Trophoblast cell (in vitro differentiated cells and primary cell): Measurements from ENCODE around the gene TACC2.

Source experiments
- DNase-seq, 2 donors: peaks; one replicate each; pipeline ENCODE4 v3.0.0-alpha.2; 2016
- H2AFZ ChIP-seq: 2 replicates; pipeline ENCODE4 v1.6.1; 2013; ENCODE audit warnings: low read length, moderate library complexity, mild to moderate bottlenecking; ENCODE audit not compliant: insufficient read depth, poor library complexity
- H2AK5ac ChIP-seq: 2 replicates; pipeline ENCODE4 v1.6.1; 2013; ENCODE audit warnings: mild to moderate bottlenecking, low read length
- H2BK120ac ChIP-seq: 2 replicates; pipeline ENCODE4 v1.6.1; 2013; ENCODE audit warnings: low read length, mild to moderate bottlenecking, moderate library complexity; ENCODE audit not compliant: insufficient read depth, poor library complexity
- H2BK12ac ChIP-seq: 2 replicates; pipeline ENCODE4 v1.6.1; 2013; ENCODE audit warnings: mild to moderate bottlenecking, low read length, moderate library complexity
- H2BK5ac ChIP-seq: 2 replicates; pipeline ENCODE4 v1.6.1; 2013; ENCODE audit warnings: low read length, low read depth, moderate library complexity, mild to moderate bottlenecking; ENCODE audit not compliant: poor library complexity
- H3K14ac ChIP-seq: 2 replicates; pipeline ENCODE4 v1.6.1; 2013; ENCODE audit warnings: mild to moderate bottlenecking, low read length
- H3K18ac ChIP-seq: 2 replicates; pipeline ENCODE4 v1.6.1; 2013; ENCODE audit warnings: mild to moderate bottlenecking, low read length
- H3K23ac ChIP-seq: 2 replicates; pipeline ENCODE4 v1.6.1; 2013; ENCODE audit warnings: low read length
- H3K27ac ChIP-seq: 2 replicates; pipeline ENCODE4 v1.5.1; 2013; ENCODE audit warnings: low read depth, mild to moderate bottlenecking, inconsistent platforms, low read length, moderate library complexity
- H3K27me3 ChIP-seq: 2 replicates; pipeline ENCODE4 v1.6.1; 2013; ENCODE audit warnings: inconsistent platforms, mild to moderate bottlenecking, low read length, moderate library complexity; ENCODE audit not compliant: insufficient read depth
- H3K36me3 ChIP-seq, 2 experiments: 1 replicate in 1 of 2; 2 replicates in 1 of 2; pipeline ENCODE4 v1.6.1; 2013; ENCODE audit warnings: low read length in 2 of 2, mild to moderate bottlenecking in 2 of 2, moderate library complexity in 1 of 2; ENCODE audit not compliant: insufficient read depth in 2 of 2, control insufficient read depth in 1 of 2
- H3K4ac ChIP-seq: 2 replicates; pipeline ENCODE4 v1.6.1; 2013; ENCODE audit warnings: low read depth, mild to moderate bottlenecking, low read length, moderate library complexity
- H3K4me1 ChIP-seq, 2 experiments: 1 replicate in 1 of 2; 2 replicates in 1 of 2; pipeline ENCODE4 v1.6.1; 2013; ENCODE audit warnings: low read length in 2 of 2, mild to moderate bottlenecking in 2 of 2, moderate library complexity in 1 of 2; ENCODE audit not compliant: insufficient read depth in 2 of 2, control insufficient read depth in 1 of 2
- H3K4me2 ChIP-seq: 2 replicates; pipeline ENCODE4 v1.6.1; 2013; ENCODE audit warnings: inconsistent platforms, mild to moderate bottlenecking, low read length, moderate library complexity
- H3K4me3 ChIP-seq: 2 replicates; pipeline ENCODE4 v1.5.1; 2013; ENCODE audit warnings: mild to moderate bottlenecking, low read depth, low read length, inconsistent platforms
- H3K79me1 ChIP-seq: one replicate; pipeline ENCODE4 v1.6.1; 2013; ENCODE audit warnings: low read length
- H3K79me2 ChIP-seq: 2 replicates; pipeline ENCODE4 v1.6.1; 2013; ENCODE audit warnings: low read length, mild to moderate bottlenecking; ENCODE audit not compliant: control insufficient read depth, insufficient read depth, poor library complexity
- H3K9ac ChIP-seq: 2 replicates; pipeline ENCODE4 v1.6.1; 2013; ENCODE audit warnings: mild to moderate bottlenecking, low read length
- H3K9me3 ChIP-seq: 2 replicates; pipeline ENCODE4 v1.6.1; 2013; ENCODE audit warnings: low read depth, mild to moderate bottlenecking, control low read depth, inconsistent platforms, low read length; ENCODE audit not compliant: insufficient read depth
- H4K12ac ChIP-seq: 2 replicates; pipeline ENCODE4 v1.6.1; 2013; ENCODE audit warnings: low read depth, mild to moderate bottlenecking, low read length, moderate library complexity
- H4K8ac ChIP-seq: 2 replicates; pipeline ENCODE4 v1.6.1; 2013; ENCODE audit warnings: low read depth, mild to moderate bottlenecking, low read length, moderate library complexity
- H4K91ac ChIP-seq: one replicate; pipeline ENCODE4 v1.6.1; 2013; ENCODE audit warnings: low read depth, mild to moderate bottlenecking, low read length, moderate library complexity
- WGBS: extraction: QIAGEN DNeasy Blood & Tissue Kit; methylation state at CpG from one replicate; pipeline ENCODE4 v1.1.7; 2013; ENCODE audit warnings: missing lambda C conversion rate; ENCODE audit not compliant: insufficient read length, insufficient coverage; ENCODE audit errors: extremely low coverage; 5-methylcytosine and 5-hydroxymethylcytosine counted together

Gene TACC2

GRCh38 chr10:122168598-122169394 is 179.8 kb downstream of the TACC2 start:
- no peaks in the 10 kb centered on the region for H3K79me2 ChIP-seq
- no peak overlapping the region for H3K9ac ChIP-seq
- H3K18ac ChIP-seq: no peak overlapping the region
- no peak overlapping the region for H3K4me2 ChIP-seq
- H2BK5ac ChIP-seq: no peak overlapping the region
- no peak overlapping the region for H4K8ac ChIP-seq
- no peak for DNase-seq
- H3K36me3 ChIP-seq: no peaks in the 10 kb centered on the region
- H3K27ac ChIP-seq: no peak overlapping the region
- no peak overlapping the region for H4K12ac ChIP-seq
- H3K4me1 ChIP-seq: peaks cover 10 to 20% of the 10 kb centered on the region in 2 experiments
- no peak overlapping the region for H2BK12ac ChIP-seq
- H3K4me3 ChIP-seq: no peak overlapping the region
- H3K27me3 ChIP-seq: peaks cover 12% of the 10 kb centered on the region
- no peaks in the 10 kb centered on the region for H3K9me3 ChIP-seq
- H3K79me1 ChIP-seq: peaks cover 2% of the 10 kb centered on the region
- no peak overlapping the region for H3K23ac ChIP-seq
- no peak overlapping the region for H3K14ac ChIP-seq
- H2AK5ac ChIP-seq: no peak overlapping the region
- no peak overlapping the region for H2AFZ ChIP-seq
- H4K91ac ChIP-seq: no peak overlapping the region
- WGBS: no CpG with 5 or more reads among the region's 3 CpGs
- no peak overlapping the region for H3K4ac ChIP-seq
- no peak overlapping the region for H2BK120ac ChIP-seq

GRCh38 chr10:122170802-122171201 is 181.8 kb downstream of the TACC2 start:
- H2AFZ ChIP-seq: no peak overlapping the region
- WGBS: no CpG with 5 or more reads among the region's 7 CpGs
- no peak overlapping the region for H3K4me2 ChIP-seq
- H3K36me3 ChIP-seq: no peaks in the 10 kb centered on the region
- no peaks in the 10 kb centered on the region for H3K79me2 ChIP-seq
- H4K91ac ChIP-seq: no peak overlapping the region
- no peak overlapping the region for H2BK5ac ChIP-seq
- no peak overlapping the region for H3K23ac ChIP-seq
- no peak overlapping the region for H3K4me3 ChIP-seq
- H3K27ac ChIP-seq: no peak overlapping the region
- no peak overlapping the region for H4K12ac ChIP-seq
- no peak for DNase-seq
- H2AK5ac ChIP-seq: no peak overlapping the region
- H3K4me1 ChIP-seq: peaks cover 10 to 19% of the 10 kb centered on the region in 2 experiments
- peaks cover 2% of the 10 kb centered on the region for H3K79me1 ChIP-seq
- no peak overlapping the region for H3K9ac ChIP-seq
- no peak overlapping the region for H2BK12ac ChIP-seq
- H3K18ac ChIP-seq: no peak overlapping the region
- no peak overlapping the region for H2BK120ac ChIP-seq
- H3K14ac ChIP-seq: no peak overlapping the region
- H4K8ac ChIP-seq: no peak overlapping the region
- no peaks in the 10 kb centered on the region for H3K9me3 ChIP-seq
- no peaks in the 10 kb centered on the region for H3K27me3 ChIP-seq
- H3K4ac ChIP-seq: no peak overlapping the region

GRCh38 chr10:122171302-122172075 is 182.5 kb downstream of the TACC2 start:
- no peak overlapping the region for H2BK12ac ChIP-seq
- no peaks in the 10 kb centered on the region for H3K27me3 ChIP-seq
- H3K4ac ChIP-seq: no peak overlapping the region
- H4K91ac ChIP-seq: no peak overlapping the region
- no peak overlapping the region for H2AFZ ChIP-seq
- H3K18ac ChIP-seq: no peak overlapping the region
- H3K4me3 ChIP-seq: no peak overlapping the region
- no peak overlapping the region for H3K9ac ChIP-seq
- peaks cover 10 to 19% of the 10 kb centered on the region in 2 experiments for H3K4me1 ChIP-seq
- H3K9me3 ChIP-seq: no peaks in the 10 kb centered on the region
- no peak overlapping the region for H3K23ac ChIP-seq
- no peak overlapping the region for H2BK5ac ChIP-seq
- DNase-seq: no peak
- no peaks in the 10 kb centered on the region for H3K36me3 ChIP-seq
- no peak overlapping the region for H4K8ac ChIP-seq
- H2AK5ac ChIP-seq: no peak overlapping the region
- no peak overlapping the region for H2BK120ac ChIP-seq
- no CpG with 5 or more reads among the region's 7 CpGs for WGBS
- H4K12ac ChIP-seq: no peak overlapping the region
- H3K4me2 ChIP-seq: no peak overlapping the region
- H3K79me1 ChIP-seq: peaks cover 2% of the 10 kb centered on the region
- H3K14ac ChIP-seq: no peak overlapping the region
- no peak overlapping the region for H3K27ac ChIP-seq
- H3K79me2 ChIP-seq: no peaks in the 10 kb centered on the region

- Histone ChIP-seq H2BK5ac (no peak overlapping the region), H4K12ac (no peak overlapping the region), H3K9me3 (no peaks in the 10 kb centered on the region), H2BK12ac (no peak overlapping the region), H3K27me3 (no peaks in the 10 kb centered on the region), H3K9ac (no peak overlapping the region), H4K8ac (no peak overlapping the region), H3K4me2 (no peak overlapping the region), H3K36me3 (no peaks in the 10 kb centered on the region), H3K79me1 (peaks cover 2% of the 10 kb centered on the region), H3K23ac (no peak overlapping the region), H2BK120ac (no peak overlapping the region), H3K79me2 (no peaks in the 10 kb centered on the region), H4K91ac (no peak overlapping the region), H3K14ac (no peak overlapping the region), H3K4me1 (peaks cover 10 to 19% of the 10 kb centered on the region in 2 experiments), H2AK5ac (no peak overlapping the region), H2AFZ (no peak overlapping the region), H3K4ac (no peak overlapping the region), H3K4me3 (no peak overlapping the region), H3K27ac (no peak overlapping the region), H3K18ac (no peak overlapping the region)
- no CpG with 5 or more reads among the region's 12 CpGs for WGBS
- DNase-seq: no peak
These were observed 183.5 kb downstream of the TACC2 start for GRCh38 chr10:122172361-122173008.
